Endodermal cell (in vitro differentiated cells): ENCODE data around the gene ADCY3. TPM values are rescaled to one million over a fixed set of nuclear protein-coding genes. Genes with fewer than 3 reads are reported as not detected.

ENCODE experiments used
- DNase-seq: peaks from one replicate; pipeline ENCODE4 v3.0.0-alpha.2; 2017
- H3K27ac ChIP-seq: 2 replicates; pipeline ENCODE4 v1.5.1; 2013; ENCODE audit warnings: mild to moderate bottlenecking, low read depth, low read length, moderate library complexity
- H3K27me3 ChIP-seq: 2 replicates; pipeline ENCODE4 v1.6.1; 2013; ENCODE audit warnings: mild to moderate bottlenecking, low read length, moderate library complexity; ENCODE audit not compliant: insufficient read depth, control insufficient read depth, poor library complexity, severe bottlenecking
- H3K36me3 ChIP-seq: 2 replicates; pipeline ENCODE4 v1.7.0; 2013; ENCODE audit warnings: mild to moderate bottlenecking, low read length, moderate library complexity; ENCODE audit not compliant: control insufficient read depth, insufficient read depth
- H3K4me1 ChIP-seq: one replicate; pipeline ENCODE4 v1.7.0; 2013; ENCODE audit warnings: low read length; ENCODE audit not compliant: control insufficient read depth, insufficient read depth
- H3K4me3 ChIP-seq: 2 replicates; pipeline ENCODE4 v1.5.1; 2013; ENCODE audit warnings: mild to moderate bottlenecking, low read length, moderate library complexity
- H3K9ac ChIP-seq: 2 replicates; pipeline ENCODE4 v1.6.1; 2013; ENCODE audit warnings: mild to moderate bottlenecking, low read length, moderate library complexity; ENCODE audit not compliant: poor library complexity, severe bottlenecking; ENCODE audit errors: extremely low read depth
- H3K9me3 ChIP-seq: 2 replicates; pipeline ENCODE4 v1.6.1; 2013; ENCODE audit warnings: mild to moderate bottlenecking, low read length, moderate library complexity; ENCODE audit not compliant: control insufficient read depth
- H3K27ac Mint-ChIP-seq: 2 replicates; pipeline ENCODE4 v1.8.0; 2020; ENCODE audit warnings: mixed read lengths
- H3K27me3 Mint-ChIP-seq: 2 replicates; pipeline ENCODE4 v1.8.0; 2021; ENCODE audit warnings: mild to moderate bottlenecking, mixed read lengths; ENCODE audit not compliant: insufficient read depth
- H3K36me3 Mint-ChIP-seq: 2 replicates; pipeline ENCODE4 v1.8.0; 2020; ENCODE audit warnings: low read depth, mixed read lengths
- H3K4me1 Mint-ChIP-seq: 2 replicates; pipeline ENCODE4 v1.8.0; 2020; ENCODE audit warnings: mixed read lengths
- H3K4me3 Mint-ChIP-seq: 2 replicates; pipeline ENCODE4 v1.8.0; 2020; ENCODE audit warnings: mild to moderate bottlenecking, moderate library complexity, mixed read lengths
- H3K9me3 Mint-ChIP-seq: 2 replicates; pipeline ENCODE4 v1.8.0; 2020; ENCODE audit warnings: mild to moderate bottlenecking, mixed read lengths
- WGBS, 2 experiments: methylation state at CpG; one replicate each; pipeline versions ENCODE4 v1.1.5 to v1.1.7; 2013; ENCODE audit warnings: missing lambda C conversion rate in 2 of 2, mixed read lengths in 1 of 2; ENCODE audit not compliant: insufficient coverage in 1 of 2, insufficient read length in 1 of 2; 5-methylcytosine and 5-hydroxymethylcytosine counted together
- total RNA-seq, 2 donors: library from RNA; stranded (reverse); fragmentation: NEBNext Ultra II Directional in 1 of 2; extraction: Animal tissue kit (Norgen Biotek cat#: 25700) in 1 of 2; gene quantifications; 2 replicates in 1 of 2; 3 replicates in 1 of 2; pipeline ENCODE4 v1.2.1, GENCODE V29; 2021
- TF ChIP-seq, protein P1 (sequence below): fragments of 200-600 bp; sonication (generic); conservative IDR thresholded peaks from 2 replicates; pipeline ENCODE4 v1.5.0; 2021; ENCODE audit warnings: antibody characterized with exemption, mild to moderate bottlenecking

ADCY3 gene
- total RNA-seq, 2 donors from 2014 or later, result 29.8 to 41.2 TPM

DNA sequence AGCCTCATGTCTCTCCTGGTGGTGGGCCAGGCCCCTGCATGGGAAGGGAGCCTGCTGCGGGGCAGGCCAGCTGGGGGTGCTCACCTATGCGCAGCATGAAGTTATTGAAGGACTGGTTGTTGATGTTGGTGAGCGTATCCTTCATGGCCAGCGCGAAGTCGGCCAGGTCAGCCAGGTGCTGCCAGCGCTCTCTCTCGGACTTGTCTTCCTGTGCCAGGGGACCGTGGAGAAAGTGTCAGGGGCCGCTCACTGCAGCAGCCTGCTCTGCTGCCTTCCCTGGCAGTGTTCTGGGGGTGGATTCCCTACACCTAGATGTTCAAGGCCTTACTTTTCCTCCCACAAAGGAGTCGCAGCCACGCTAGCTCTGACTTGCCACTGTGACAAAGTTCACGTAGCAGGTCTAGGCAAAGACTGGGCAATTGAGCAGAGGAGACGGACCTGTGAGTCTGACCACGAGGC lies 98.6 kb downstream of the ADCY3 start:
- no peaks in the 10 kb centered on the region for H3K9me3 Mint-ChIP-seq
- TF ChIP-seq, protein P1, sequence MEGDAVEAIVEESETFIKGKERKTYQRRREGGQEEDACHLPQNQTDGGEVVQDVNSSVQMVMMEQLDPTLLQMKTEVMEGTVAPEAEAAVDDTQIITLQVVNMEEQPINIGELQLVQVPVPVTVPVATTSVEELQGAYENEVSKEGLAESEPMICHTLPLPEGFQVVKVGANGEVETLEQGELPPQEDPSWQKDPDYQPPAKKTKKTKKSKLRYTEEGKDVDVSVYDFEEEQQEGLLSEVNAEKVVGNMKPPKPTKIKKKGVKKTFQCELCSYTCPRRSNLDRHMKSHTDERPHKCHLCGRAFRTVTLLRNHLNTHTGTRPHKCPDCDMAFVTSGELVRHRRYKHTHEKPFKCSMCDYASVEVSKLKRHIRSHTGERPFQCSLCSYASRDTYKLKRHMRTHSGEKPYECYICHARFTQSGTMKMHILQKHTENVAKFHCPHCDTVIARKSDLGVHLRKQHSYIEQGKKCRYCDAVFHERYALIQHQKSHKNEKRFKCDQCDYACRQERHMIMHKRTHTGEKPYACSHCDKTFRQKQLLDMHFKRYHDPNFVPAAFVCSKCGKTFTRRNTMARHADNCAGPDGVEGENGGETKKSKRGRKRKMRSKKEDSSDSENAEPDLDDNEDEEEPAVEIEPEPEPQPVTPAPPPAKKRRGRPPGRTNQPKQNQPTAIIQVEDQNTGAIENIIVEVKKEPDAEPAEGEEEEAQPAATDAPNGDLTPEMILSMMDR, result peak; percentile 38
- Histone ChIP-seq H3K27ac (peak overlapping the region; percentile 73), H3K9ac (no peak overlapping the region), H3K9me3 (no peaks in the 10 kb centered on the region), H3K4me1 (peaks cover 6% of the 10 kb centered on the region), H3K27me3 (no peaks in the 10 kb centered on the region), H3K4me3 (no peak overlapping the region), H3K36me3 (peaks cover 72% of the 10 kb centered on the region)
- peak overlapping the region; percentile 84 for H3K27ac Mint-ChIP-seq
- H3K27me3 Mint-ChIP-seq, result no peaks in the 10 kb centered on the region
- peaks cover 72% of the 10 kb centered on the region for H3K36me3 Mint-ChIP-seq
- no peak overlapping the region for H3K4me3 Mint-ChIP-seq
- DNase-seq, result peak; percentile 80
- WGBS, 2 experiments, result 84 to 89% methylated on average over 13 to 15 of the region's 15 CpGs
- peaks cover 24% of the 10 kb centered on the region for H3K4me1 Mint-ChIP-seq

DNA sequence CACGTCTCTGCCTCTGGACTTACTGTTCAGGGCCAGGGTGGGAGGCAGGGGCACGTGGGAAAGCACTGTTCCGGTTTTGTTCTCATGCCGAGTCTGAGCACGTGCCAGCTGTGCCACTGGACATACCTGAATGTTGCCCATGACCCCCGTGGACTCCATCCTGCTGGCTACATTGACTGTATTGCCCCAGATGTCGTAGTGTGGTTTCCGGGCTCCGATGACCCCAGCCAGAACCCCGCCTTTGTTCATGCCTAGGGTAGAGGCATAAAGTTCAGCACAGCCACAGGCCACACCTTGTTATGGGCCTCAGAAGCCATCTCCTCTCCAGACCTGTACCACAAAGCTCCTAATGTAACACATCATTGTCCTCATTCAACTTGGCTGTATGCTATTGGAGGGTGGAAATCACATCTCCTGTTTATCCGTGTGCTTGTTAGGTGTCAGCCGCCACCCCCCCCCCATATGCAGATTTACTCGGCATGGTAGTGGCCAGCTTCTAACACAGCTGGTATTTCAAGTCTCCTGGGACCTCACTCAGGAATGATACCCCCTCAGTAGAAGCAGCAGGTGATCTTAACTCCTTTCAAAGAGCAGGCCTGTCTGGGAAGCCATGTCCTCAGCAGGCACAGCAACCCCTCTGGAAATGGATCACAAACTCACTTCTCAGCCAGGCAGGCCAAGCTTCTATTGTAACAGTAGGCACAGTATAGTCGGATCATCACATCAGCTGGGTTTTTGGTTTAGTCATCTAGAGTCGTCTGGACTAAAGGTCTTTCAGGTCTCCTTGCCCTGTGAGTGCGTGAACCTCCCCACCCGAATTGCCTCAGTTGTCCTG lies 99.2 kb downstream of the ADCY3 start:
- Histone ChIP-seq H3K27ac (peak overlapping the region; percentile 73), H3K4me3 (no peak overlapping the region), H3K9ac (no peak overlapping the region), H3K36me3 (peaks cover 79% of the 10 kb centered on the region), H3K9me3 (no peaks in the 10 kb centered on the region), H3K27me3 (no peaks in the 10 kb centered on the region), H3K4me1 (peaks cover 6% of the 10 kb centered on the region)
- no peak overlapping the region for H3K4me3 Mint-ChIP-seq
- no peaks in the 10 kb centered on the region for H3K9me3 Mint-ChIP-seq
- peak overlapping the region; percentile 84 for H3K27ac Mint-ChIP-seq
- DNase-seq, result peak; percentile 85
- H3K36me3 Mint-ChIP-seq, result peaks cover 78% of the 10 kb centered on the region
- H3K4me1 Mint-ChIP-seq, result peaks cover 24% of the 10 kb centered on the region
- TF ChIP-seq, protein P1, result no peak
- 91% methylated on average over 14 to 17 of the region's 17 CpGs for WGBS, 2 experiments
- H3K27me3 Mint-ChIP-seq, result no peaks in the 10 kb centered on the region

DNA sequence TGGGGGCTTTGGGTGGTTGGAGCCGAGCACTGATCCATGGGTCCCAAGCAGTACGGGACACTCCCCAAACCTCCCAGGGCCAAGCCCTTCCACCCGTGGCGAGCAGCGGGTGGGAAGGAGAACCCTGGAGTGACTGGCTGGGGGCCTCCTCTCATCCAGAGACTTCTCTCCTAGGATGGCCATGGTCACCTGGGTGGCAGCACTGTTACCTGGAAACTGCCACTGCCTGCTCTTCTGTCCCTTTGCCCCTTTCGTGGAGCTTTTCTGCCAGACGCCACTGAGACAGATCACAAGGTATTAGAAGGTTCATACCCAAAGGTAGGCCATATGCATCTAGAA lies 99.9 kb downstream of the ADCY3 start:
- no peaks in the 10 kb centered on the region for H3K27me3 Mint-ChIP-seq
- Histone ChIP-seq H3K9me3 (no peaks in the 10 kb centered on the region), H3K27ac (no peak overlapping the region), H3K9ac (no peak overlapping the region), H3K27me3 (no peaks in the 10 kb centered on the region), H3K4me1 (peaks cover 6% of the 10 kb centered on the region), H3K36me3 (peaks cover 86% of the 10 kb centered on the region), H3K4me3 (no peak overlapping the region)
- no peaks in the 10 kb centered on the region for H3K9me3 Mint-ChIP-seq
- H3K27ac Mint-ChIP-seq, result no peak overlapping the region
- peak; percentile 49 for DNase-seq
- no peak overlapping the region for H3K4me3 Mint-ChIP-seq
- TF ChIP-seq, protein P1, result no peak
- H3K36me3 Mint-ChIP-seq, result peaks cover 80% of the 10 kb centered on the region
- peaks cover 24% of the 10 kb centered on the region for H3K4me1 Mint-ChIP-seq
- WGBS, 2 experiments, result 92 to 100% methylated on average over 1 to 7 of the region's 7 CpGs
